ENCODE measurements around the gene MAGI2.

Gene MAGI2

GRCh38 chr7:78746301-78746700, 707.2 kb downstream of the MAGI2 start:
- DNase-seq (ENCODE audit: low read depth, low spot score): no peak
- H3K4me3 ChIP-seq (ENCODE audit: low read depth, low read length): no peak overlapping the region
- CTCF ChIA-PET: no interaction called here
- TF ChIP-seq, protein P1, sequence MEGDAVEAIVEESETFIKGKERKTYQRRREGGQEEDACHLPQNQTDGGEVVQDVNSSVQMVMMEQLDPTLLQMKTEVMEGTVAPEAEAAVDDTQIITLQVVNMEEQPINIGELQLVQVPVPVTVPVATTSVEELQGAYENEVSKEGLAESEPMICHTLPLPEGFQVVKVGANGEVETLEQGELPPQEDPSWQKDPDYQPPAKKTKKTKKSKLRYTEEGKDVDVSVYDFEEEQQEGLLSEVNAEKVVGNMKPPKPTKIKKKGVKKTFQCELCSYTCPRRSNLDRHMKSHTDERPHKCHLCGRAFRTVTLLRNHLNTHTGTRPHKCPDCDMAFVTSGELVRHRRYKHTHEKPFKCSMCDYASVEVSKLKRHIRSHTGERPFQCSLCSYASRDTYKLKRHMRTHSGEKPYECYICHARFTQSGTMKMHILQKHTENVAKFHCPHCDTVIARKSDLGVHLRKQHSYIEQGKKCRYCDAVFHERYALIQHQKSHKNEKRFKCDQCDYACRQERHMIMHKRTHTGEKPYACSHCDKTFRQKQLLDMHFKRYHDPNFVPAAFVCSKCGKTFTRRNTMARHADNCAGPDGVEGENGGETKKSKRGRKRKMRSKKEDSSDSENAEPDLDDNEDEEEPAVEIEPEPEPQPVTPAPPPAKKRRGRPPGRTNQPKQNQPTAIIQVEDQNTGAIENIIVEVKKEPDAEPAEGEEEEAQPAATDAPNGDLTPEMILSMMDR (IDR thresholded peaks at IDR 0.05; ENCODE audit: insufficient read depth, low read length, missing control alignments): no peak
- POLR2A ChIA-PET: no interaction called here

GRCh38 chr7:78742694-78743093, 710.8 kb downstream of the MAGI2 start:
- TF ChIP-seq, protein P1 (IDR thresholded peaks at IDR 0.05; ENCODE audit: insufficient read depth, low read length, missing control alignments): no peak
- POLR2A ChIA-PET: no interaction called here
- CTCF ChIA-PET: no interaction called here
- no peak overlapping the region for H3K4me3 ChIP-seq (ENCODE audit: low read depth, low read length)
- no peak for DNase-seq (ENCODE audit: low read depth, low spot score)

- CTCF ChIA-PET: no interaction called here
- H3K4me3 ChIP-seq (ENCODE audit: low read depth, low read length): no peak overlapping the region
- TF ChIP-seq, protein P1 (IDR thresholded peaks at IDR 0.05; ENCODE audit: insufficient read depth, low read length, missing control alignments): no peak
- POLR2A ChIA-PET: no interaction called here
- DNase-seq (ENCODE audit: low read depth, low spot score): no peak
Measured at GRCh38 chr7:78736548-78736947, 716.9 kb downstream of the MAGI2 start.

GRCh38 chr7:78734626-78735025, 718.8 kb downstream of the MAGI2 start:
- ChIA-PET POLR2A (no interaction called here), CTCF (no interaction called here)
- no peak overlapping the region for H3K4me3 ChIP-seq (ENCODE audit: low read depth, low read length)
- TF ChIP-seq, protein P1 (IDR thresholded peaks at IDR 0.05; ENCODE audit: insufficient read depth, low read length, missing control alignments): no peak
- no peak for DNase-seq (ENCODE audit: low read depth, low spot score)

DNA sequence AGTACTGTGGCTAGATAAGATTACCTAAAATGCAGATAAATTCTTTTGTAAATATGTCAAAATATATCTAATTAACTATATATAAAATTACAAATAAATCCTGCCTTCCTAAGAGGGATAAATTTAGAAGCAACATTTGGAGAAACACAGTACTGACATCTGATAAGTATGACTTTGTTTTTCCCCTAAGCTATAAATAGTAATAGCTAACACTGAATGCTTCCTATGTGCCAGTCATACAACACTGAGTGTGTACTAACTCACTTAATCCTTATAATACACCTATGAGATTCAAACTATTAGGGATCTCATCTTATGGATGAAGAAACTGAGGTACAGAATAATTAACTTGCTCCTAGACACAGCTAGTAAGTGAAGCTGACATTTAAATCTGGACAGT, 733.4 kb downstream of the MAGI2 start:
- no peak for DNase-seq (ENCODE audit: low read depth, low spot score)
- POLR2A ChIA-PET: no interaction called here

GRCh38 chr7:78718212-78718611, 735.3 kb downstream of the MAGI2 start:
- TF ChIP-seq, protein P1 (IDR thresholded peaks at IDR 0.05; ENCODE audit: insufficient read depth, low read length, missing control alignments): no peak
- ChIA-PET POLR2A (no interaction called here), CTCF (no interaction called here)
- DNase-seq (ENCODE audit: low read depth, low spot score): no peak
- H3K4me3 ChIP-seq (ENCODE audit: low read depth, low read length): no peak overlapping the region

More for the DNA sequence above, 733.4 kb downstream of the MAGI2 start:
- TF ChIP-seq, protein P1 (IDR thresholded peaks at IDR 0.05; ENCODE audit: insufficient read depth, low read length, missing control alignments): no peak
- H3K4me3 ChIP-seq (ENCODE audit: low read depth, low read length): no peak overlapping the region
- CTCF ChIA-PET: interaction anchor here (1.2 kb wide), 1 partner anchor 11 kb away, joined by 3 read pairs; no protein-coding TSS in a partner anchor
